Measurements from ENCODE around the gene EDRF1.

GRCh38 chr10:125747417-125747816 is 27.9 kb downstream of the EDRF1 start:
- TF ChIP-seq CREB1 (IDR thresholded peaks at IDR 0.05; ENCODE audit: low read depth) (no peak), CTCF (IDR thresholded peaks at IDR 0.05 in 2 of 3, conservative IDR thresholded peaks at IDR 0.05 in 1 of 3; ENCODE audit: control insufficient read depth in 2 of 3, extremely low read depth in 1 of 3, insufficient read depth in 1 of 3, low read depth in 3 of 3, low read length in 3 of 3) (no peak), ZZZ3 (IDR thresholded peaks at IDR 0.05; ENCODE audit: control insufficient read depth, insufficient read length, low read depth) (no peak), RELB (IDR thresholded peaks at IDR 0.05; ENCODE audit: low read depth) (no peak), REST (IDR thresholded peaks at IDR 0.05; ENCODE audit: low read depth, low read length) (no peak), POLR2A (IDR thresholded peaks at IDR 0.05; ENCODE audit: low read depth, low read length) (no peak), POLR2AphosphoS2 (IDR thresholded peaks at IDR 0.05; ENCODE audit: low read depth, low read length) (no peak), MYC (IDR thresholded peaks at IDR 0.05; ENCODE audit: insufficient read depth, insufficient read length, insufficient replicate concordance, low read length, severe bottlenecking) (no peak), TCF7 (IDR thresholded peaks at IDR 0.05; ENCODE audit: borderline replicate concordance) (no peak), NFXL1 (IDR thresholded peaks at IDR 0.05; ENCODE audit: borderline replicate concordance) (no peak), NR2C2 (IDR thresholded peaks at IDR 0.05; ENCODE audit: borderline replicate concordance, control insufficient read depth, insufficient read length, low read depth) (no peak), BCL11A (IDR thresholded peaks at IDR 0.05; ENCODE audit: low read depth, low read length) (no peak)

Measured in GM12878 (cell line).